Measurements from ENCODE around the gene CLEC4A. TPM values are rescaled to one million over a fixed set of nuclear protein-coding genes. Genes with fewer than 3 reads are reported as not detected.
"Not testable (repeated sequence)": the region's sequence is repeated elsewhere in the genome, so short reads cannot be mapped to it uniquely, and the experiment has no call there.

The CLEC4A gene
- total RNA-seq, 1 donor from 2014 or later: 4.7 TPM

GRCh38 chr12:8134398-8134930, 11.0 kb downstream of the CLEC4A start:
- not testable (repeated sequence) for DNase-seq

GRCh38 chr12:8141647-8142046, 18.2 kb downstream of the CLEC4A start:
- not testable (repeated sequence) for DNase-seq

- no peak for DNase-seq
Observed at GRCh38 chr12:8143261-8143660, 19.8 kb downstream of the CLEC4A start.

GRCh38 chr12:8145754-8146441, 22.5 kb downstream of the CLEC4A start:
- peak; percentile 5 for DNase-seq

- no peak for DNase-seq
Observed at GRCh38 chr12:8146442-8146771, 23.0 kb downstream of the CLEC4A start.

- no peak for DNase-seq
Observed at GRCh38 chr12:8154526-8154925, 31.1 kb downstream of the CLEC4A start.

GRCh38 chr12:8156416-8156815, 33.0 kb downstream of the CLEC4A start:
- no peak for DNase-seq

- DNase-seq: no peak
Observed at GRCh38 chr12:8156845-8157244, 33.4 kb downstream of the CLEC4A start, which contains the start of gene ZNF705A. ZNF705A (plus strand) TSS chr12:8157015; CDS start chr12:8172626, 15,611 bp downstream.

GRCh38 chr12:8157484-8158198, 34.2 kb downstream of the CLEC4A start:
- DNase-seq: no peak

GRCh38 chr12:8172911-8173310, 49.5 kb downstream of the CLEC4A start:
- not testable (repeated sequence) for DNase-seq

GRCh38 chr12:8179989-8180585, 56.7 kb downstream of the CLEC4A start:
- not testable (repeated sequence) for DNase-seq

GRCh38 chr12:8181271-8181670, 57.9 kb downstream of the CLEC4A start:
- DNase-seq: not testable (repeated sequence)

GRCh38 chr12:8182923-8183322, 59.5 kb downstream of the CLEC4A start:
- not testable (repeated sequence) for DNase-seq

GRCh38 chr12:8183346-8183745, 59.9 kb downstream of the CLEC4A start:
- DNase-seq: not testable (repeated sequence)

GRCh38 chr12:8184206-8184605, 60.8 kb downstream of the CLEC4A start:
- DNase-seq: not testable (repeated sequence)

GRCh38 chr12:8188088-8188487, 64.7 kb downstream of the CLEC4A start:
- DNase-seq: not testable (repeated sequence)

Other genes starting within 250 kb of the CLEC4A start
- 156 TPM for gene SLC2A3, start 187.4 kb upstream of the CLEC4A start, total RNA-seq
- 10.9 TPM for gene FOXJ2, start 90.9 kb upstream of the CLEC4A start, total RNA-seq
- gene C3AR1, start 57.3 kb upstream of the CLEC4A start, total RNA-seq: 8.5 TPM
- 27.8 TPM for gene NECAP1, start 41.3 kb upstream of the CLEC4A start, total RNA-seq
- not detected for gene ZNF705A, start 33.4 kb downstream of the CLEC4A start, total RNA-seq
- not detected for gene FAM90A1, start 104.0 kb downstream of the CLEC4A start, total RNA-seq